Measurements from ENCODE around the gene MARF1. TPM values are rescaled to one million over a fixed set of nuclear protein-coding genes. Genes with fewer than 3 reads are reported as not detected.
"Not testable (repeated sequence)": the region's sequence is repeated elsewhere in the genome, so short reads cannot be mapped to it uniquely, and the experiment has no call there.

The MARF1 gene
- total RNA-seq, 2 experiments from 2014 or later = 111 to 114 TPM

DNA sequence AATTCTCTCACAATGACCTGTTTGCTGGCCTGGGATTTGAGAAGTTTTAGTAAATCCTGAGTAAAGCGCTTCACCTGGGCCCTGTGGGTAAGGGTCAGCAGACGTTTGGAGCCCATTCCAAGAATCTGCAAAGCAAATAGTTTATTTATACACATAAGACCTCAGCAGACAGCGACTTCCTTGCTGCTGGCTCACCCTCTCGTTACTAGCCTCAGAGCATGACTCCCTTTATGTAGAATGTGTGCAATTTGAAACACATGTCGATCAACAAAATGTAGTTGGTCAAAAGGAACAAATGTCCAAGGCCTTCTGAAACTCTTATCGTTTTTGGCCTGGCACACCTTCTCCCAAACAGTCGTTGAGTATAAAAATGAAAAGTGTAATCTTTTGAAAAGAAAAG, 31.3 kb downstream of the MARF1 start:
- ATAC-seq (ENCODE audit: low read depth) = no peak
- Mint-ChIP-seq H3K4me3 (no peak overlapping the region), H3K9me3 (no peaks in the 10 kb centered on the region), H3K27me3 (no peaks in the 10 kb centered on the region), H3K36me3 (peaks cover 31% of the 10 kb centered on the region), H3K27ac (no peak overlapping the region), H3K4me1 (peaks cover 2% of the 10 kb centered on the region)
- POLR2A ChIA-PET = no interaction called here
- no peak for DNase-seq

DNA sequence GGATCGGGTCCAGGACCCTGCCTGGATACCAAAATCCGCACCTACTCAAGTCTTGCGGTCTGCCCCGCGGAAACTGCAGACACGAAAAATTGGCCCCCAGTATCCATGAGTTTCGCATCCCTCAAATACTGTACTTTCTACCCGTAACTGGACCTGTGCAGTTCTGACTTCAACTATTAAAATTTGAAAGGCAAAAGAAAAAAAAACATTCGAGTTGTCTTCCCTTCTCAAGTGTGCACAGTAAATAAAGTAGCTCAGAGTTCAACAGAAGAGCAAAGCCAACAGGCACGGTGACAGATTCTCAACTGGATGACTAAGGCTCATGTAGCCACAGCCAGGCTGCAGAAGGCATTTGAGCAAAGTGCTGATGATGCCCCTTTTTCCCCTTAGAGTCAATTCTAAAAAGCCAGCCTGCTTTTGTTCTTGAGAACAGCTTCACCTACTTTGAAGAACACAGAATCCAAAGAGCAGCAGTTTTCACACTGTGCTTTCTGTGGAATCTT, 32.5 kb downstream of the MARF1 start:
- no peaks in the 10 kb centered on the region for H3K9me3 Mint-ChIP-seq
- POLR2A ChIA-PET = no interaction called here
- DNase-seq = no peak
- no peak overlapping the region for H3K4me3 Mint-ChIP-seq
- H3K36me3 Mint-ChIP-seq = peaks cover 39% of the 10 kb centered on the region
- no peaks in the 10 kb centered on the region for H3K27me3 Mint-ChIP-seq
- no peak for ATAC-seq (ENCODE audit: low read depth)
- no peak overlapping the region for H3K27ac Mint-ChIP-seq
- peaks cover 11% of the 10 kb centered on the region for H3K4me1 Mint-ChIP-seq

DNA sequence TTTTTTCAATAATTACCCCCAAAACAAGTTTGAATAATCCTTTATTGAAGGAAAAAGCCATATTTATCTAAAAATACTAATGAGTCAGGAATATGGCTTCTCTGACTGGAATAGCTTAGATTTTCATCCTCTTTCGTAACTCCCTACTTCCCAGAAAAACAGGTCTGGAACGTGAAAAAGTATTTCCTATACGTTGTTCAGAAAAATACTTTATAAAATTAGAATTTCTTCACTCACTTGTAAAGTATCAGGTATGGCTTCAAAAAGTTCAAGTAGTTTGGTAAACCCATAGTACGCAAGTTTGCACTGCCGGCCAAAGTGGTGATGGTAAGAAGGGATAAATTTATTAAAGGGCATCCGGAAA, 33.7 kb downstream of the MARF1 start:
- Mint-ChIP-seq H3K4me1 (peaks cover 11% of the 10 kb centered on the region), H3K9me3 (no peaks in the 10 kb centered on the region), H3K27ac (no peak overlapping the region), H3K36me3 (peaks cover 37% of the 10 kb centered on the region), H3K27me3 (no peaks in the 10 kb centered on the region), H3K4me3 (no peak overlapping the region)
- ATAC-seq (ENCODE audit: low read depth) (no peak), DNase-seq (no peak)
- POLR2A ChIA-PET = no interaction called here

DNA sequence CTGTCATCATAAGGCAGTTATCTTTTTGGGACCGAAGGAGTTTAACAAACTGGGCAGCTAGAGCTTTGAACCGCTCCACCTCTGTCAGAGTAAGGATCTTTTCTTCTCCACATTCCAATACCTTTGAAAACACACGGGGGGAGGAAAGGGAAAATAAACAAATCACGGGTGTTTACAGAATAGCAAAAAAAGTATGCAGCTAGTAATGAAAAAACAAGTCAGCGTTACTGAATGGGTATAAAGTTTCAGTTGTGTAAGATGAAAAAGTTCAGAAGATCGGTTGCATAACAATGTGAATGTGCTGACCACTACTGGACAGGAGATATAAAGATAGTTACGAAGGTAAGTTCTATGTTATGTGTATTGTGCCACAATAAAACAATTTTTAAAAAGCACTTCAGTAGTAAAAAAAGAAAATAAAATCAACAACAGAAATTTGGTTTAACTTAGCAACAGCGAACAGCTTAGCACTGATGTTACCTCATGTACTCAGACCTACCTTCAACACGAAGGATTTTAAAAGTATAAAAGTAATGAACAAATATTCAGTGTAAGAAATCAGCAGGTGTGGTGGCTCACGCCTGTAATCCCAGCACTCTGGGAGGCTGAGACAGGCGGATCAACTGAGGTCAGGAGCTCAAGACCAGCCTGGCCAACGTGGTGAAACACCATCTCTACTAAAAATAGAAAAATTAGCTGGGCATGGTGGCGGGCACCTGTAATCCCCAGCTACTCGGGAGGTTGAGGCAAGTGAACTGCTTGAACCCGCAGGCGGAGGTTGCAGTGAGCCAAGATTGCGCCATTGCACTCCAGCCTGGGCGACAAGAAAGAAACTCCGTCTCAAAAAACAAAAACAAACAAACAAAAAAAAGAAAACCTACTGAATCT, 34.3 kb downstream of the MARF1 start:
- ATAC-seq (ENCODE audit: low read depth) (no peak), DNase-seq (no peak)
- H3K36me3 Mint-ChIP-seq = peaks cover 40% of the 10 kb centered on the region
- H3K4me3 Mint-ChIP-seq = no peak overlapping the region
- no peaks in the 10 kb centered on the region for H3K27me3 Mint-ChIP-seq
- POLR2A ChIA-PET = no interaction called here
- H3K9me3 Mint-ChIP-seq = no peaks in the 10 kb centered on the region
- peaks cover 11% of the 10 kb centered on the region for H3K4me1 Mint-ChIP-seq
- H3K27ac Mint-ChIP-seq = no peak overlapping the region

- no peak for ATAC-seq (ENCODE audit: low read depth)
- H3K4me1 Mint-ChIP-seq = peaks cover 11% of the 10 kb centered on the region
- H3K27me3 Mint-ChIP-seq = no peaks in the 10 kb centered on the region
- H3K36me3 Mint-ChIP-seq = peaks cover 45% of the 10 kb centered on the region
- no peak overlapping the region for H3K27ac Mint-ChIP-seq
- POLR2A ChIA-PET = no interaction called here
- no peak for DNase-seq
- H3K4me3 Mint-ChIP-seq = no peak overlapping the region
- H3K9me3 Mint-ChIP-seq = no peaks in the 10 kb centered on the region
Observed at GRCh38 chr16:15607700-15608396, 35.1 kb downstream of the MARF1 start.

DNA sequence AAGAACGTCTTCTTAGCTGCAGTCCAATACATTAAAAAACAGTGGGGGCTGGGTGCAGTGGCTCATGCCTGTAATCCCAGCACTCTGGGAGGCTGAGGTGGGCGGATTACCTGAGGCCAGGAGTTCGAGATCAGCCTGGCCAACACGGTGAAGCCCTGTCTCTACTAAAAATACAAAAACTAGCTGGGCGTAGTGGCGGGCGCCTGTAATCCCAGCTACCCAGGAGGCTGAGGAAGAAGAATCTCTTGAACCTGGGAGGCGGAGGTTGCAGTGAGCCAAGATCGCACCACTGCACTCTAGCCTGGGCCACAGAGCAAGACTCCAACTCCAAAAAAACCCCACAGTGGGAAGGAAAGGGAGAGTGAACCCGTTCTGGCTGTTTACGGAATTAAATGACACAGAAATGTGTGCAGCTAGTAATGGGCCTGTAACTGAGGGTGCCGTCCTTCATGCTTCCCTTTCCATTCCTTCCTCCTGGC, 35.7 kb downstream of the MARF1 start:
- DNase-seq; POLR2A ChIA-PET; H3K9me3 Mint-ChIP-seq; H3K4me3 Mint-ChIP-seq; H3K27me3 Mint-ChIP-seq; ATAC-seq (ENCODE audit: low read depth): not testable (repeated sequence)
- peaks cover 11% of the 10 kb centered on the region for H3K4me1 Mint-ChIP-seq
- peak overlapping the region; percentile 64 for H3K27ac Mint-ChIP-seq
- H3K36me3 Mint-ChIP-seq = peaks cover 46% of the 10 kb centered on the region

- H3K4me3 Mint-ChIP-seq = peak overlapping the region; percentile 4
- H3K27ac Mint-ChIP-seq = peak overlapping the region; percentile 64
- H3K27me3 Mint-ChIP-seq = no peaks in the 10 kb centered on the region
- POLR2A ChIA-PET = no interaction called here
- H3K9me3 Mint-ChIP-seq = no peaks in the 10 kb centered on the region
- DNase-seq (no peak), ATAC-seq (ENCODE audit: low read depth) (no peak)
- H3K4me1 Mint-ChIP-seq = peaks cover 11% of the 10 kb centered on the region
- peaks cover 47% of the 10 kb centered on the region for H3K36me3 Mint-ChIP-seq
Observed at GRCh38 chr16:15606518-15607220, 36.3 kb downstream of the MARF1 start.

DNA sequence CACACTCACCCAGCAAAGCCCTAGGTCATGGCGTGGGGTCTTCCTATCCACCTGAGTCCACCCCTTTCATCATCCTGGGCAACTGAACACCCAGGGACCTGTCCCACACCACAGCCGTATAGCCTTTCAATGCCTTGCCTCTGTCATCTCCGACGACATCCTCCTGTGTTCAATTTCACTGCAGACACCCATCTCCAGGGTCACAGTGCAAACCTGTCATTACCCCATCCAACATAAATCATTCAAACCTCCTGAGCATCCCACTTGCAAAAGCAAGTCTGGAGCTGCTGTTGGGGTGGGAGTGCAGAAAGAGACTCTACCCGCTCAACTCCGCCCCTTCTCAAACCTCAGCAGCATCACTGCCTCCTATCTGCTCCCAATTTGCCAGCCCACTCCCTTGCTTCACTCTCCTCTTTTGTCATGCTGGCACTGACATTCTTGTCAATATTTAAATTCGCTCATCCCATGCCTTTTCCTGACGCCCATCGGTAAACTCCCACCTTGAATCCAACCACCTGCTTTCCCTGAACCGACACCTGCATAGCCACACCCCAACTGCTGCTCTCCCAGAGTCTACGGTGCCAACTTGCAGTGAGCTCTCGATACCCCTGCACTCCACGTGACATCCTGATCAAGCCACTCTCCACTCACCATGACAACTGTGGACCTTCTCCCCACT, 37.0 kb downstream of the MARF1 start:
- POLR2A ChIA-PET = no interaction called here
- no peak for DNase-seq
- no peak for ATAC-seq (ENCODE audit: low read depth)
- H3K9me3 Mint-ChIP-seq = no peaks in the 10 kb centered on the region
- H3K4me3 Mint-ChIP-seq = peak overlapping the region; percentile 4
- no peaks in the 10 kb centered on the region for H3K27me3 Mint-ChIP-seq
- peaks cover 51% of the 10 kb centered on the region for H3K36me3 Mint-ChIP-seq
- H3K27ac Mint-ChIP-seq = peak overlapping the region; percentile 64
- H3K4me1 Mint-ChIP-seq = peaks cover 11% of the 10 kb centered on the region

GRCh38 chr16:15604460-15605440, 38.2 kb downstream of the MARF1 start:
- POLR2A ChIA-PET = no interaction called here
- ATAC-seq (ENCODE audit: low read depth) (no peak), DNase-seq (no peak)
- Mint-ChIP-seq H3K36me3 (peaks cover 49% of the 10 kb centered on the region), H3K4me3 (no peak overlapping the region), H3K27me3 (no peaks in the 10 kb centered on the region), H3K27ac (peak overlapping the region; percentile 50), H3K9me3 (no peaks in the 10 kb centered on the region), H3K4me1 (peaks cover 11% of the 10 kb centered on the region)

- ATAC-seq (ENCODE audit: low read depth) = no peak
- no peak overlapping the region for H3K4me3 Mint-ChIP-seq
- peak overlapping the region; percentile 35 for H3K27ac Mint-ChIP-seq
- POLR2A ChIA-PET = no interaction called here
- no peaks in the 10 kb centered on the region for H3K27me3 Mint-ChIP-seq
- H3K36me3 Mint-ChIP-seq = peaks cover 46% of the 10 kb centered on the region
- no peaks in the 10 kb centered on the region for H3K9me3 Mint-ChIP-seq
- H3K4me1 Mint-ChIP-seq = peaks cover 13% of the 10 kb centered on the region
- DNase-seq = no peak
Observed at GRCh38 chr16:15602285-15603044, 40.5 kb downstream of the MARF1 start.

GRCh38 chr16:15601212-15601879, 41.6 kb downstream of the MARF1 start:
- H3K4me3 Mint-ChIP-seq = no peak overlapping the region
- POLR2A ChIA-PET = interaction anchor here (1.1 kb wide), 1 partner anchor 41 kb away, joined by 3 read pairs; the partner anchor contains the start of gene MARF1
- ATAC-seq (ENCODE audit: low read depth) (no peak), DNase-seq (no peak)
- H3K9me3 Mint-ChIP-seq = no peaks in the 10 kb centered on the region
- H3K36me3 Mint-ChIP-seq = peaks cover 41% of the 10 kb centered on the region
- H3K4me1 Mint-ChIP-seq = peaks cover 9% of the 10 kb centered on the region
- no peak overlapping the region for H3K27ac Mint-ChIP-seq
- H3K27me3 Mint-ChIP-seq = no peaks in the 10 kb centered on the region
